A673 (cell line): Measurements from ENCODE around the gene KAZN.
"Not testable (repeated sequence)": the region's sequence is repeated elsewhere in the genome, so short reads cannot be mapped to it uniquely, and the experiment has no call there.

Experiments
- CTCF ChIP-seq: fragments of 300-800, 200-600 bp; sonication (generic); conservative IDR thresholded peaks from 2 replicates; pipeline ENCODE4 v1.5.1; 2017; ENCODE audit warnings: low read depth, mild to moderate bottlenecking, antibody characterized with exemption, low read length, moderate library complexity, mixed read lengths
- EZH2 ChIP-seq: fragments of 200-600 bp; sonication (generic); IDR thresholded peaks from 2 replicates; pipeline ENCODE4 v1.6.1; 2017; ENCODE audit warnings: borderline replicate concordance, low read depth, mild to moderate bottlenecking, mixed read lengths, antibody characterized with exemption, low read length; ENCODE audit not compliant: poor library complexity, severe bottlenecking

- not testable (repeated sequence) for TF ChIP-seq EZH2, CTCF
Observed at GRCh38 chr1:15135604-15136003, 537.1 kb downstream of the KAZN start.
